WTC11 (cell line): ENCODE measurements around the gene PLAAT5. TPM values are rescaled to one million over a fixed set of nuclear protein-coding genes. Genes with fewer than 3 reads are reported as not detected.
A peak's percentile ranks its signal among the peaks of the same experiment; 100 is the strongest.
"Not testable (repeated sequence)": the region's sequence is repeated elsewhere in the genome, so short reads cannot be mapped to it uniquely, and the experiment has no call there.

Experiments
- ATAC-seq: fragments of 200-7000 bp; cut with Tn5 transposase; 2 replicates; pipeline ENCODE4 v1.10.0; 2021; ENCODE audit warnings: mild to moderate bottlenecking, moderate library complexity
- CTCF ChIA-PET: fragments of 300-600 bp; sonication (Branson Sonifier 250); formaldehyde crosslinking; loops from one replicate; lab custom pipeline; 2021; ENCODE audit warnings: antibody characterized with exemption; lab: Charles Lee
- POLR2A ChIA-PET: fragments of 350-600 bp; sonication (Branson Sonifier 250); formaldehyde crosslinking; loops from one replicate; lab custom pipeline; 2021; ENCODE audit warnings: antibody characterized with exemption; lab: Charles Lee
- DNase-seq: peaks from one replicate; pipeline ENCODE4 v3.0.0; 2021; ENCODE audit warnings: low spot score
- H3K27ac Mint-ChIP-seq: 2 replicates; pipeline ENCODE4 v1.8.0; 2021; ENCODE audit warnings: mixed read lengths
- H3K27me3 Mint-ChIP-seq: 2 replicates; pipeline ENCODE4 v1.8.0; 2021; ENCODE audit warnings: low read depth, mild to moderate bottlenecking, moderate library complexity, mixed read lengths
- H3K36me3 Mint-ChIP-seq: 2 replicates; pipeline ENCODE4 v1.8.0; 2021; ENCODE audit warnings: mixed read lengths
- H3K4me1 Mint-ChIP-seq: 2 replicates; pipeline ENCODE4 v1.8.0; 2022; ENCODE audit warnings: mixed read lengths
- H3K4me3 Mint-ChIP-seq: 2 replicates; pipeline ENCODE4 v1.8.0; 2021; ENCODE audit warnings: mild to moderate bottlenecking, moderate library complexity, mixed read lengths
- H3K9me3 Mint-ChIP-seq: 2 replicates; pipeline ENCODE4 v1.8.0; 2021; ENCODE audit warnings: mixed read lengths
- AR ChIP-seq: fragments of 250-450 bp; sonication (Bioruptor Pico); IDR thresholded peaks from 2 replicates; pipeline ENCODE4 v1.9.0; 2021; ENCODE audit warnings: mild to moderate bottlenecking
- CREM ChIP-seq: sonication (generic); formaldehyde crosslinking; IDR thresholded peaks from 2 replicates; pipeline ENCODE4 v1.8.1; 2022; ENCODE audit warnings: mild to moderate bottlenecking, missing genetic modification reagents, moderate library complexity
- E2F4 ChIP-seq: sonication (generic); formaldehyde crosslinking; IDR thresholded peaks from 2 replicates; pipeline ENCODE4 v1.8.1; 2022; ENCODE audit warnings: low read depth, mild to moderate bottlenecking, moderate library complexity, missing genetic modification reagents, borderline replicate concordance
- ERG ChIP-seq: fragments of 250-450 bp; sonication (Bioruptor Pico); IDR thresholded peaks from 2 replicates; pipeline ENCODE4 v1.8.0; 2021; ENCODE audit warnings: mild to moderate bottlenecking
- FOXJ3 ChIP-seq: sonication (generic); formaldehyde crosslinking; IDR thresholded peaks from 2 replicates; pipeline ENCODE4 v1.9.0; 2021; ENCODE audit warnings: missing genetic modification reagents, mild to moderate bottlenecking, borderline replicate concordance
- GTF2I ChIP-seq: fragments of 250-450 bp; sonication (Bioruptor Pico); conservative IDR thresholded peaks from 2 replicates; pipeline ENCODE4 v1.4.0; 2021; ENCODE audit warnings: mild to moderate bottlenecking
- HMGXB4 ChIP-seq: sonication (generic); formaldehyde crosslinking; IDR thresholded peaks from 2 replicates; pipeline ENCODE4 v1.8.1; 2023; ENCODE audit warnings: mild to moderate bottlenecking, moderate library complexity, missing genetic modification reagents
- NR1H2 ChIP-seq: sonication (generic); formaldehyde crosslinking; IDR thresholded peaks from 2 replicates; pipeline ENCODE4 v1.9.0; 2021; ENCODE audit warnings: mild to moderate bottlenecking, moderate library complexity, missing genetic modification reagents
- RORB ChIP-seq: fragments of 250-450 bp; sonication (Bioruptor Pico); IDR thresholded peaks from 2 replicates; pipeline ENCODE4 v1.9.0; 2021; ENCODE audit warnings: mild to moderate bottlenecking
- TEAD1 ChIP-seq: sonication (generic); formaldehyde crosslinking; IDR thresholded peaks from 2 replicates; pipeline ENCODE4 v1.8.0; 2022; ENCODE audit warnings: mild to moderate bottlenecking, missing genetic modification reagents
- USF2 ChIP-seq: sonication (generic); formaldehyde crosslinking; IDR thresholded peaks from 2 replicates; pipeline ENCODE4 v1.8.1; 2023; ENCODE audit warnings: mild to moderate bottlenecking, missing genetic modification reagents, moderate library complexity
- ZBTB21 ChIP-seq: sonication (generic); formaldehyde crosslinking; IDR thresholded peaks from 2 replicates; pipeline ENCODE4 v1.8.1; 2023; ENCODE audit warnings: mild to moderate bottlenecking, missing genetic modification reagents, borderline replicate concordance
- ZNF138 ChIP-seq: sonication (generic); formaldehyde crosslinking; conservative IDR thresholded peaks from 2 replicates; pipeline ENCODE4 v1.8.1; 2022; ENCODE audit warnings: mild to moderate bottlenecking, moderate library complexity, missing genetic modification reagents
- ZNF263 ChIP-seq: sonication (generic); formaldehyde crosslinking; IDR thresholded peaks from 2 replicates; pipeline ENCODE4 v1.8.1; 2022; ENCODE audit warnings: low read depth, mild to moderate bottlenecking, moderate library complexity, missing genetic modification reagents
- ZNF317 ChIP-seq: sonication (generic); formaldehyde crosslinking; IDR thresholded peaks from 2 replicates; pipeline ENCODE4 v1.8.1; 2023; ENCODE audit warnings: low read depth, mild to moderate bottlenecking, moderate library complexity, missing genetic modification reagents, borderline replicate concordance
- total RNA-seq: library from RNA; stranded (reverse); gene quantifications from 3 replicates; pipeline ENCODE4 v1.2.3, GENCODE V29; 2021
- TF ChIP-seq, protein P1 (sequence below): fragments of 250-450 bp; sonication (Bioruptor Pico); IDR thresholded peaks from 2 replicates; pipeline ENCODE4 v1.9.0; 2021; ENCODE audit warnings: mild to moderate bottlenecking
- TF ChIP-seq, protein P2 (sequence below): fragments of 250-450 bp; sonication (Bioruptor Pico); IDR thresholded peaks from 2 replicates; pipeline ENCODE4 v1.9.0; 2021; ENCODE audit warnings: mild to moderate bottlenecking, borderline replicate concordance

PLAAT5 gene
- total RNA-seq, 1 experiment from 2014 or later: 23.0 TPM

- TF ChIP-seq E2F4 (no peak), ZNF138 (CRISPR knock-in tag) (no peak), AR (CRISPR knock-in tag) (no peak), FOXJ3 (CRISPR knock-in tag) (no peak), TEAD1 (CRISPR knock-in tag) (no peak), ZNF263 (CRISPR knock-in tag) (no peak), NR1H2 (CRISPR knock-in tag) (no peak), HMGXB4 (CRISPR knock-in tag) (no peak)
- TF ChIP-seq, protein P1, sequence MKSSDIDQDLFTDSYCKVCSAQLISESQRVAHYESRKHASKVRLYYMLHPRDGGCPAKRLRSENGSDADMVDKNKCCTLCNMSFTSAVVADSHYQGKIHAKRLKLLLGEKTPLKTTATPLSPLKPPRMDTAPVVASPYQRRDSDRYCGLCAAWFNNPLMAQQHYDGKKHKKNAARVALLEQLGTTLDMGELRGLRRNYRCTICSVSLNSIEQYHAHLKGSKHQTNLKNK (CRISPR knock-in tag): no peak
These were observed 46.8 kb downstream of the PLAAT5 start (continued) for GRCh38 chr11:63444160-63444559.

DNA sequence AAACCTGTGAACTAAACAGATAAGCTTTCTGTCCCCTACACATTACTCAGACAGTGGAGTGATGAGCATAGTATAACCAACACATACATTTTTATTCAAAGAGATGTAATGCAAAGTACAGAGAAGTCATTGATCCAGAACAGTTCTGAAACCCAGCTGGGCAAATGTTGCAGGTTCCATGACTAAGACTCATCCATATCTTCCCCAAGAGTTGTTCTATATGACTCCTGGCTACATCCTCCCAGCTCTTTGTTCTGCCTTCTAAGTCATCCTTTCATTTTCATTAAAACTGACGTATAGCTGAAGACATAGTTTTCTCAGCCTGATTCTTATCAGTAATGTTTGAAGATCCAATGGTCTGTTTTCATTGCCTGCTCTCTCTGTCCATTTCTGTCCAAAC is 47.3 kb downstream of the PLAAT5 start:
- Mint-ChIP-seq H3K27ac (no peak overlapping the region), H3K4me3 (no peak overlapping the region), H3K36me3 (peaks cover 24% of the 10 kb centered on the region), H3K27me3 (peaks cover 2% of the 10 kb centered on the region; the same call in 1 of the 2 replicates), H3K4me1 (peaks cover 25% of the 10 kb centered on the region), H3K9me3 (peaks cover 44% of the 10 kb centered on the region)
- ATAC-seq (no peak), DNase-seq (no peak)
- CTCF ChIA-PET: no interaction called here
- POLR2A ChIA-PET: interaction anchor here (0.5 kb wide), 1 partner anchor 30 kb away, joined by 3 read pairs; no protein-coding TSS in a partner anchor
- TF ChIP-seq ERG (no peak), GTF2I (no peak), RORB (CRISPR knock-in tag) (no peak)

DNA sequence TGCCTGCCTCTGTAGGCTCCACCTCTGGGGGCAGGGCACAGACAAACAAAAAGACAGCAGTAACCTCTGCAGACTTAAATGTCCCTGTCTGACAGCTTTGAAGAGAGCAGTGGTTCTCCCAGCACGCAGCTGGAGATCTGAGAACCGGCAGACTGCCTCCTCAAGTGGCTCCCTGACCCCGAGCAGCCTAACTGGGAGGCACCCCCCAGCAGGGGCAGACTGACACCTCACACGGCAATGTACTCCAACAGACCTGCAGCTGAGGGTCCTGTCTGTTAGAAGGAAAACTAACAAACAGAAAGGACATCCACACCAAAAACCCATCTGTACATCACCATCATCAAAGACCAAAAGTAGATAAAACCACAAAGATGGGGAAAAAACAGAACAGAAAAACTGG is 55.1 kb downstream of the PLAAT5 start:
- peak; percentile 35 for DNase-seq
- POLR2A ChIA-PET, ATAC-seq, CTCF ChIA-PET, H3K27ac Mint-ChIP-seq: not testable (repeated sequence)
- Mint-ChIP-seq H3K36me3 (peaks cover 50% of the 10 kb centered on the region), H3K9me3 (peaks cover 47% of the 10 kb centered on the region), H3K4me3 (peak overlapping the region; percentile 33; the same call in 1 of the 2 replicates), H3K27me3 (peaks cover 24% of the 10 kb centered on the region), H3K4me1 (peaks cover 20% of the 10 kb centered on the region)
- 0 out of 2 replicates have a peak, but pooled peaks have one; percentile 9 for TF ChIP-seq ZNF317

DNA sequence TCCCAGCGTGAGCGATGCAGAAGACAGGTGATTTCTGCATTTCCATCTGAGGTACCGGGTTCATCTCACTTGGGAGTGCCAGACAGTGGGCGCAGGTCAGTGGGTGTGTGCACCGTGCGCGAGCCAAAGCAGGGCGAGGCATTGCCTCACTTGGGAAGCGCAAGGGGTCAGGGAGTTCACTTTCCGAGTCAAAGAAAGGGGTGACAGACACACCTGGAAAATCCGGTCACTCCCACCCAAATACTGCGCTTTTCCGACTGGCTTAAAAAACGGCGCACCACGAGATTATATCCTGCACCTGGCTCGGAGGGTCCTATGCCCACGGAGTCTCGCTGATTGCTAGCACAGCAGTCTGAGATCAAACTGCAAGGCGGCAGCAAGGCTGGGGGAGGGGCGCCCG is 55.6 kb downstream of the PLAAT5 start:
- ATAC-seq, DNase-seq, POLR2A ChIA-PET: not testable (repeated sequence)
- Mint-ChIP-seq H3K4me1 (peaks cover 24% of the 10 kb centered on the region), H3K36me3 (peaks cover 54% of the 10 kb centered on the region), H3K4me3 (peak overlapping the region; percentile 36), H3K9me3 (peaks cover 51% of the 10 kb centered on the region), H3K27ac (peak overlapping the region; percentile 71), H3K27me3 (peaks cover 24% of the 10 kb centered on the region)
- CTCF ChIA-PET: interaction anchor here (1.0 kb wide), 1 partner anchor 55 kb away, joined by 3 read pairs; the partner anchor contains the start of gene PLAAT5
- TF ChIP-seq ZNF317 (0 out of 2 replicates have a peak, but pooled peaks have one; percentile 8), CREM (0 out of 2 replicates have a peak, but pooled peaks have one; percentile 24), ZBTB21 (CRISPR knock-in tag) (0 out of 2 replicates have a peak, but pooled peaks have one; percentile 43), USF2 (CRISPR knock-in tag) (0 out of 2 replicates have a peak, but pooled peaks have one; percentile 17)
- TF ChIP-seq, protein P2, sequence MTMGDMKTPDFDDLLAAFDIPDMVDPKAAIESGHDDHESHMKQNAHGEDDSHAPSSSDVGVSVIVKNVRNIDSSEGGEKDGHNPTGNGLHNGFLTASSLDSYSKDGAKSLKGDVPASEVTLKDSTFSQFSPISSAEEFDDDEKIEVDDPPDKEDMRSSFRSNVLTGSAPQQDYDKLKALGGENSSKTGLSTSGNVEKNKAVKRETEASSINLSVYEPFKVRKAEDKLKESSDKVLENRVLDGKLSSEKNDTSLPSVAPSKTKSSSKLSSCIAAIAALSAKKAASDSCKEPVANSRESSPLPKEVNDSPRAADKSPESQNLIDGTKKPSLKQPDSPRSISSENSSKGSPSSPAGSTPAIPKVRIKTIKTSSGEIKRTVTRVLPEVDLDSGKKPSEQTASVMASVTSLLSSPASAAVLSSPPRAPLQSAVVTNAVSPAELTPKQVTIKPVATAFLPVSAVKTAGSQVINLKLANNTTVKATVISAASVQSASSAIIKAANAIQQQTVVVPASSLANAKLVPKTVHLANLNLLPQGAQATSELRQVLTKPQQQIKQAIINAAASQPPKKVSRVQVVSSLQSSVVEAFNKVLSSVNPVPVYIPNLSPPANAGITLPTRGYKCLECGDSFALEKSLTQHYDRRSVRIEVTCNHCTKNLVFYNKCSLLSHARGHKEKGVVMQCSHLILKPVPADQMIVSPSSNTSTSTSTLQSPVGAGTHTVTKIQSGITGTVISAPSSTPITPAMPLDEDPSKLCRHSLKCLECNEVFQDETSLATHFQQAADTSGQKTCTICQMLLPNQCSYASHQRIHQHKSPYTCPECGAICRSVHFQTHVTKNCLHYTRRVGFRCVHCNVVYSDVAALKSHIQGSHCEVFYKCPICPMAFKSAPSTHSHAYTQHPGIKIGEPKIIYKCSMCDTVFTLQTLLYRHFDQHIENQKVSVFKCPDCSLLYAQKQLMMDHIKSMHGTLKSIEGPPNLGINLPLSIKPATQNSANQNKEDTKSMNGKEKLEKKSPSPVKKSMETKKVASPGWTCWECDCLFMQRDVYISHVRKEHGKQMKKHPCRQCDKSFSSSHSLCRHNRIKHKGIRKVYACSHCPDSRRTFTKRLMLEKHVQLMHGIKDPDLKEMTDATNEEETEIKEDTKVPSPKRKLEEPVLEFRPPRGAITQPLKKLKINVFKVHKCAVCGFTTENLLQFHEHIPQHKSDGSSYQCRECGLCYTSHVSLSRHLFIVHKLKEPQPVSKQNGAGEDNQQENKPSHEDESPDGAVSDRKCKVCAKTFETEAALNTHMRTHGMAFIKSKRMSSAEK (CRISPR knock-in tag): 0 out of 2 replicates have a peak, but pooled peaks have one; percentile 47
